ENCODE measurements around the gene MAPK9.

Gene MAPK9

GRCh38 chr5:180208038-180208434 is 83.8 kb downstream of the MAPK9 start:
- H3K9me3 ChIP-seq (ENCODE audit: control insufficient read depth, insufficient read depth, low read length), result no peaks in the 10 kb centered on the region
- no peaks in the 10 kb centered on the region for H3K79me2 ChIP-seq (ENCODE audit: control insufficient read depth, low read length)
- H3K4me3 ChIP-seq (ENCODE audit: low read length), result no peak overlapping the region
- no peaks in the 10 kb centered on the region for H3K4me1 ChIP-seq (ENCODE audit: control insufficient read depth, low read length)
- H3F3A ChIP-seq (ENCODE audit: control insufficient read depth, insufficient read depth), result no peaks in the 10 kb centered on the region
- TF ChIP-seq EZH2phosphoT487 (IDR thresholded peaks at IDR 0.05; ENCODE audit: borderline replicate concordance, low read length) (no peak), CTCF (IDR thresholded peaks at IDR 0.05; ENCODE audit: low read depth, low read length, poor library complexity, severe bottlenecking) (no peak)
- no peaks in the 10 kb centered on the region for H3K36me3 ChIP-seq (ENCODE audit: control insufficient read depth, low read length)
- no peaks in the 10 kb centered on the region for H4K20me1 ChIP-seq (ENCODE audit: control insufficient read depth, insufficient read depth, low read depth, low read length)
- H3K4me2 ChIP-seq (ENCODE audit: low read length), result no peak overlapping the region
- no peaks in the 10 kb centered on the region for H3K27me3 ChIP-seq (ENCODE audit: control insufficient read depth, low read length)
- H3K27ac ChIP-seq (ENCODE audit: low read depth, low read length), result no peak overlapping the region
- no peaks in the 10 kb centered on the region for H3K9me2 ChIP-seq (replicated peaks; ENCODE audit: control insufficient read depth, low read length)

GRCh38 chr5:180207593-180207992 is 84.3 kb downstream of the MAPK9 start:
- H3K4me2 ChIP-seq (ENCODE audit: low read length), result no peak overlapping the region
- TF ChIP-seq EZH2phosphoT487 (IDR thresholded peaks at IDR 0.05; ENCODE audit: borderline replicate concordance, low read length) (no peak), CTCF (IDR thresholded peaks at IDR 0.05; ENCODE audit: low read depth, low read length, poor library complexity, severe bottlenecking) (no peak)
- no peaks in the 10 kb centered on the region for H3K9me2 ChIP-seq (replicated peaks; ENCODE audit: control insufficient read depth, low read length)
- H3K36me3 ChIP-seq (ENCODE audit: control insufficient read depth, low read length), result no peaks in the 10 kb centered on the region
- no peaks in the 10 kb centered on the region for H3K4me1 ChIP-seq (ENCODE audit: control insufficient read depth, low read length)
- H3K9me3 ChIP-seq (ENCODE audit: control insufficient read depth, insufficient read depth, low read length), result no peaks in the 10 kb centered on the region
- no peaks in the 10 kb centered on the region for H4K20me1 ChIP-seq (ENCODE audit: control insufficient read depth, insufficient read depth, low read depth, low read length)
- no peak overlapping the region for H3K4me3 ChIP-seq (ENCODE audit: low read length)
- no peaks in the 10 kb centered on the region for H3K27me3 ChIP-seq (ENCODE audit: control insufficient read depth, low read length)
- no peaks in the 10 kb centered on the region for H3F3A ChIP-seq (ENCODE audit: control insufficient read depth, insufficient read depth)
- H3K79me2 ChIP-seq (ENCODE audit: control insufficient read depth, low read length), result no peaks in the 10 kb centered on the region
- H3K27ac ChIP-seq (ENCODE audit: low read depth, low read length), result no peak overlapping the region

GRCh38 chr5:180206993-180207392 is 84.9 kb downstream of the MAPK9 start:
- H3K4me2 ChIP-seq (ENCODE audit: low read length), result no peak overlapping the region
- H3K36me3 ChIP-seq (ENCODE audit: control insufficient read depth, low read length), result no peaks in the 10 kb centered on the region

More at GRCh38 chr5:180206993-180207392, 84.9 kb downstream of the MAPK9 start:
- H3F3A ChIP-seq (ENCODE audit: control insufficient read depth, insufficient read depth), result no peaks in the 10 kb centered on the region
- H3K27ac ChIP-seq (ENCODE audit: low read depth, low read length), result no peak overlapping the region
- no peak overlapping the region for H3K4me3 ChIP-seq (ENCODE audit: low read length)
- H3K9me2 ChIP-seq (replicated peaks; ENCODE audit: control insufficient read depth, low read length), result no peaks in the 10 kb centered on the region
- H3K27me3 ChIP-seq (ENCODE audit: control insufficient read depth, low read length), result no peaks in the 10 kb centered on the region
- no peaks in the 10 kb centered on the region for H3K9me3 ChIP-seq (ENCODE audit: control insufficient read depth, insufficient read depth, low read length)
- TF ChIP-seq EZH2phosphoT487 (IDR thresholded peaks at IDR 0.05; ENCODE audit: borderline replicate concordance, low read length) (no peak), CTCF (IDR thresholded peaks at IDR 0.05; ENCODE audit: low read depth, low read length, poor library complexity, severe bottlenecking) (no peak)
- H3K4me1 ChIP-seq (ENCODE audit: control insufficient read depth, low read length), result no peaks in the 10 kb centered on the region
- no peaks in the 10 kb centered on the region for H4K20me1 ChIP-seq (ENCODE audit: control insufficient read depth, insufficient read depth, low read depth, low read length)
- H3K79me2 ChIP-seq (ENCODE audit: control insufficient read depth, low read length), result no peaks in the 10 kb centered on the region

All from DOHH2 (cell line).